CD14-positive monocyte (primary cell): Measurements from ENCODE around the gene NEGR1. TPM values are rescaled to one million over a fixed set of nuclear protein-coding genes. Genes with fewer than 3 reads are reported as not detected.

ENCODE experiments used
- DNase-seq, 3 donors: peaks; one replicate each; pipeline ENCODE4 v3.0.0-alpha.2; 2011 to 2022
- H2AFZ ChIP-seq: 2 replicates; pipeline ENCODE4 v1.6.0; 2012; ENCODE audit warnings: mild to moderate bottlenecking, low read depth, low read length, inconsistent platforms; ENCODE audit not compliant: insufficient read depth, poor library complexity, severe bottlenecking
- H3K27ac ChIP-seq, 2 donors: 1 replicate in 1 of 2; 2 replicates in 1 of 2; pipeline ENCODE4 v1.5.1; 2012 to 2013; ENCODE audit warnings: low read length in 2 of 2, control low read depth in 1 of 2, inconsistent platforms in 1 of 2, low read depth in 1 of 2, mild to moderate bottlenecking in 1 of 2
- H3K27me3 ChIP-seq, 2 donors: one replicate each; pipeline versions ENCODE4 v1.6.0 to v1.6.1; 2011 to 2013; ENCODE audit warnings: low read length in 2 of 2; ENCODE audit not compliant: control insufficient read depth in 2 of 2, insufficient read depth in 2 of 2
- H3K36me3 ChIP-seq, 2 donors: replicated peaks in 1 of 2; 1 replicate in 1 of 2; 2 replicates in 1 of 2; pipeline versions ENCODE4 v1.5.1 to v1.6.1; 2012 to 2013; ENCODE audit warnings: low read length in 2 of 2, control low read depth in 1 of 2, inconsistent platforms in 1 of 2, mild to moderate bottlenecking in 1 of 2; ENCODE audit not compliant: insufficient read depth in 2 of 2, control insufficient read depth in 1 of 2
- H3K4me1 ChIP-seq, 2 donors: 1 replicate in 1 of 2; 2 replicates in 1 of 2; pipeline versions ENCODE4 v1.5.1 to v1.6.1; 2012 to 2013; ENCODE audit warnings: low read length in 2 of 2, control low read depth in 1 of 2, inconsistent platforms in 1 of 2, mild to moderate bottlenecking in 1 of 2, moderate library complexity in 1 of 2; ENCODE audit not compliant: insufficient read depth in 2 of 2, control insufficient read depth in 1 of 2
- H3K4me2 ChIP-seq: replicated peaks from 2 replicates; pipeline ENCODE3; 2012; ENCODE audit warnings: low read length, moderate library complexity, mild to moderate bottlenecking; ENCODE audit not compliant: poor library complexity, severe bottlenecking; ENCODE audit errors: extremely low read depth
- H3K4me3 ChIP-seq, 3 experiments: fragments of 200-600 bp in 1 of 3; sonication (generic) in 1 of 3; replicated peaks in 1 of 3; 1 replicate in 2 of 3; 2 replicates in 1 of 3; pipeline ENCODE4 v1.5.1; 2011 to 2013; ENCODE audit warnings: low read length in 3 of 3, mild to moderate bottlenecking in 3 of 3, control low read depth in 2 of 3, low read depth in 2 of 3, inconsistent platforms in 1 of 3, moderate library complexity in 1 of 3
- H3K79me2 ChIP-seq: 2 replicates; pipeline ENCODE4 v1.6.0; 2012; ENCODE audit warnings: mild to moderate bottlenecking, control low read depth, inconsistent platforms, low read length, moderate library complexity; ENCODE audit not compliant: insufficient read depth
- H3K9ac ChIP-seq: 2 replicates; pipeline ENCODE4 v1.6.0; 2017; ENCODE audit warnings: low read length, mild to moderate bottlenecking; ENCODE audit not compliant: insufficient read depth, poor library complexity, severe bottlenecking
- H3K9me3 ChIP-seq, 2 donors: replicated peaks in 1 of 2; 1 replicate in 1 of 2; 2 replicates in 1 of 2; pipeline versions ENCODE4 v1.5.1 to v1.6.1; 2012 to 2013; ENCODE audit warnings: low read length in 2 of 2, control low read depth in 1 of 2; ENCODE audit not compliant: control insufficient read depth in 1 of 2, insufficient read depth in 1 of 2
- H4K20me1 ChIP-seq: 2 replicates; pipeline ENCODE4 v1.6.0; 2012; ENCODE audit warnings: mild to moderate bottlenecking, low read length, control low read depth, moderate library complexity; ENCODE audit not compliant: insufficient read depth
- H3K27ac Mint-ChIP-seq, 7 donors: one replicate each; pipeline ENCODE4 v1.8.0; 2020; ENCODE audit warnings: mild to moderate bottlenecking in 7 of 7, mixed read lengths in 7 of 7, moderate library complexity in 6 of 7, inconsistent platforms in 2 of 7
- H3K27me3 Mint-ChIP-seq, 3 donors: one replicate each; pipeline ENCODE4 v1.8.0; 2021 to 2022; ENCODE audit warnings: low read depth in 3 of 3, mild to moderate bottlenecking in 3 of 3, mixed read lengths in 3 of 3, moderate library complexity in 3 of 3, inconsistent platforms in 1 of 3
- H3K36me3 Mint-ChIP-seq, 2 donors: one replicate each; pipeline ENCODE4 v1.8.0; 2020; ENCODE audit warnings: mixed read lengths in 2 of 2, inconsistent platforms in 1 of 2, mild to moderate bottlenecking in 1 of 2
- H3K4me1 Mint-ChIP-seq: one replicate; pipeline ENCODE4 v1.8.0; 2020; ENCODE audit warnings: mild to moderate bottlenecking, mixed read lengths
- H3K4me3 Mint-ChIP-seq, 2 donors: one replicate each; pipeline ENCODE4 v1.8.0; 2020; ENCODE audit warnings: mild to moderate bottlenecking in 2 of 2, mixed read lengths in 2 of 2, moderate library complexity in 1 of 2
- H3K9me3 Mint-ChIP-seq, 7 donors: one replicate each; pipeline ENCODE4 v1.8.0; 2020 to 2022; ENCODE audit warnings: mixed read lengths in 7 of 7, mild to moderate bottlenecking in 6 of 7, moderate library complexity in 6 of 7, inconsistent platforms in 2 of 7
- WGBS: methylation state at CpG from one replicate; pipeline ENCODE4 v1.1.5; 2013; ENCODE audit warnings: missing lambda C conversion rate; ENCODE audit not compliant: insufficient coverage; 5-methylcytosine and 5-hydroxymethylcytosine counted together
- intact Hi-C, 2 donors: fragments of 100-400 bp; cut with micrococcal nuclease; formaldehyde crosslinking; loops; one replicate each; pipeline versions ENCODE4 v1.15.0 to v1.15.1; 2023
- polyA plus RNA-seq, 3 donors: library from polyadenylated mRNA; depleted of rRNA in 1 of 3; unstranded in 2 of 3; stranded (reverse) in 1 of 3; fragments of 300-500 nt in 2 of 3; fragments of >200 nt in 1 of 3; fragmentation: Illumina TruSeq in 2 of 3; gene quantifications; 1 replicate in 2 of 3; 2 replicates in 1 of 3; pipeline ENCODE4 v1.2.3, GENCODE V29; 2012 to 2021
- TF ChIP-seq, protein P1 (sequence below): fragments of 200-600 bp; IDR thresholded peaks from one replicate; pipeline ENCODE4 v1.8.0; 2022; ENCODE audit warnings: antibody characterized with exemption, mild to moderate bottlenecking

The NEGR1 gene
- polyA plus RNA-seq, 3 donors: 0.03 to 0.15 (median 0.13) TPM

DNA sequence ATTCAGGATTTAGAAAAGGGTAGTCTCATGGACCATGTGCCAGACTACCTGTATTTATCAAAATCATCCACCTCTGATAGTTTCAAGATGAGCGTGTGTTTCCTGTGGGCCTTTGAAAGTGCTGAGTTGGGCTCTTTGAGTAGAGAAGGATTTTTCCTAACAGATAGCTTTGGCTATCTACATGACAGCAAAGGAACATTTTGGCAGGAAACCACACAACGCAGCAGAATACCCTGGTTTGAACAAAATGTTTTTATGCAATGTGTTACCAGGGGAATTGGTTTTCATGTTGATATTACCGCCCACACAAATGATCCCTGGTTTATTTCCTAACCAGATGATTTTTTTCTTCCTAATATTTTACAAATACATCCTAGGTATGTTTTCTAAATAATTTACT lies 431.4 kb downstream of the NEGR1 start:
- H3K9me3 Mint-ChIP-seq: peaks cover 0 to 6% (median 4%) of the 10 kb centered on the region in 7 donors
- no peak for DNase-seq
- H2AFZ ChIP-seq: no peak overlapping the region
- no peaks in the 10 kb centered on the region for H3K4me1 Mint-ChIP-seq
- no peak overlapping the region for H3K9ac ChIP-seq
- no peak overlapping the region for H3K27ac ChIP-seq
- intact Hi-C loops: no loop called here
- no peaks in the 10 kb centered on the region for H3K27me3 ChIP-seq
- no peak overlapping the region for H3K4me3 ChIP-seq
- H3K36me3 ChIP-seq: no peaks in the 10 kb centered on the region
- H3K27me3 Mint-ChIP-seq: no peaks in the 10 kb centered on the region
- no CpG with 5 or more reads among the region's 3 CpGs for WGBS
- H3K36me3 Mint-ChIP-seq: no peaks in the 10 kb centered on the region
- TF ChIP-seq, protein P1, sequence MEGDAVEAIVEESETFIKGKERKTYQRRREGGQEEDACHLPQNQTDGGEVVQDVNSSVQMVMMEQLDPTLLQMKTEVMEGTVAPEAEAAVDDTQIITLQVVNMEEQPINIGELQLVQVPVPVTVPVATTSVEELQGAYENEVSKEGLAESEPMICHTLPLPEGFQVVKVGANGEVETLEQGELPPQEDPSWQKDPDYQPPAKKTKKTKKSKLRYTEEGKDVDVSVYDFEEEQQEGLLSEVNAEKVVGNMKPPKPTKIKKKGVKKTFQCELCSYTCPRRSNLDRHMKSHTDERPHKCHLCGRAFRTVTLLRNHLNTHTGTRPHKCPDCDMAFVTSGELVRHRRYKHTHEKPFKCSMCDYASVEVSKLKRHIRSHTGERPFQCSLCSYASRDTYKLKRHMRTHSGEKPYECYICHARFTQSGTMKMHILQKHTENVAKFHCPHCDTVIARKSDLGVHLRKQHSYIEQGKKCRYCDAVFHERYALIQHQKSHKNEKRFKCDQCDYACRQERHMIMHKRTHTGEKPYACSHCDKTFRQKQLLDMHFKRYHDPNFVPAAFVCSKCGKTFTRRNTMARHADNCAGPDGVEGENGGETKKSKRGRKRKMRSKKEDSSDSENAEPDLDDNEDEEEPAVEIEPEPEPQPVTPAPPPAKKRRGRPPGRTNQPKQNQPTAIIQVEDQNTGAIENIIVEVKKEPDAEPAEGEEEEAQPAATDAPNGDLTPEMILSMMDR: no peak
- H3K27ac Mint-ChIP-seq: no peak overlapping the region
- H3K4me1 ChIP-seq: no peaks in the 10 kb centered on the region
- no peaks in the 10 kb centered on the region for H3K79me2 ChIP-seq
- peaks cover 0 to 3% of the 10 kb centered on the region in 2 donors for H3K9me3 ChIP-seq
- H3K4me3 Mint-ChIP-seq: no peak overlapping the region
- H4K20me1 ChIP-seq: no peaks in the 10 kb centered on the region
- no peak overlapping the region for H3K4me2 ChIP-seq

DNA sequence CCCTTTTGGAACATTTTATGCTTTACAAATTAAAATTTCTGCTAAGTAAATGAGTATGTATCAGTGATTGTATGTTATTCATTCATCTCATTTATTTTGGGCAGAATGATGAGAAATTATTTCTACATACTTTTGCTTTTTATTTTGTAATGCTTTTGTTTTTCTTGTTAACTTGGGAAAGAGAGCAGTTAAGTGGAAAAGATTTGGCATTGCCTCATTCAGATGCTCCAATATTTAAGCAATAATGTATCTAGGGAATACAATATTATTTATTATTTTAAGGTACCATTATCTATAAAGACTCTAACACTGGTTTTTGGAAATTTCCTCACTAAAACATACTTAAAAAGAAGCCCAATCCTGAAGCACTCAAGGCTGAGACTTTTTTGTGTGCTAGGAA lies 431.8 kb downstream of the NEGR1 start:
- Histone ChIP-seq H3K27ac (no peak overlapping the region), H2AFZ (no peak overlapping the region), H3K9ac (no peak overlapping the region), H3K27me3 (no peaks in the 10 kb centered on the region), H3K4me1 (no peaks in the 10 kb centered on the region), H3K79me2 (no peaks in the 10 kb centered on the region), H3K36me3 (no peaks in the 10 kb centered on the region), H4K20me1 (no peaks in the 10 kb centered on the region), H3K4me3 (no peak overlapping the region), H3K9me3 (peaks cover 0 to 3% of the 10 kb centered on the region in 2 donors), H3K4me2 (no peak overlapping the region)
- Mint-ChIP-seq H3K27ac (no peak overlapping the region), H3K4me1 (no peaks in the 10 kb centered on the region), H3K4me3 (no peak overlapping the region), H3K27me3 (no peaks in the 10 kb centered on the region), H3K9me3 (peaks cover 0 to 6% (median 4%) of the 10 kb centered on the region in 7 donors), H3K36me3 (no peaks in the 10 kb centered on the region)
- intact Hi-C loops: no loop called here
- TF ChIP-seq, protein P1: no peak
- DNase-seq: no peak
